Measurements from ENCODE around the gene ZNF346. TPM values are rescaled to one million over a fixed set of nuclear protein-coding genes. Genes with fewer than 3 reads are reported as not detected.

ZNF346 gene
- total RNA-seq, 2 donors from 2014 or later = 18.5 to 22.5 TPM

DNA sequence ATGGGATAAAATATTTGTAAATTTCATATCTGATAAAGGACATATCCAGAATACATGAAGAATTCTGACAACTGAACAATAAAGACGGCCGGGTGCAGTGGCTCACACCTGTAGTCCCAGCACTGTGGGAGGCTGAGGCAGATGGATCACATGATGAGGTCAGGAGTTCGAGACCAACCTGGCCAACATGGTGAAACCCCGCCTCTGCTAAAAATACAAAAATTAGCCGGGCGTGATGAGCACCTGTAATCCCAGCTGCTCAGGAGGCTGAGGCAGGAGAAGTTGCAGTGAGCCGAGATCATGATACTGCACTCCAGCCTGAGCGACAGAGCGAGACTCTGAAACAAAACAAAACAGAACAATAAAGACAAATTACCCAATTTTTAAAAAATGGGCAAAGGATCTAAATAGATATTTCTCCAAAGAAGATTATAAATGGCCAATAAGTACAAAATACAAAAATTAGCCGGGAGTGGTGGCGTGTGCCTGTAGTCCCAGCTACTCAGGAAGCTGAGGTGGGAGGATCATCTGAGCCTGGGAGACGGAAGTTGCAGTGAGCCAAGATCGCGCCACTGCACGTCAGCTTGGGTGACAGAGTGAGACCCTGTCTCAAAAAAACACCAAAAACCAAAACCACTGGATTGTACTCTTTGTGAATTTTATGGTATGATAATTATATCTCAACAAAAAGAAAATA lies 101.4 kb downstream of the ZNF346 start:
- H3K27ac Mint-ChIP-seq = no peak overlapping the region
- ATAC-seq (replicated peaks) = peak; percentile 22
- H3K36me3 Mint-ChIP-seq (ENCODE audit: low read depth) = no peaks in the 10 kb centered on the region
- peaks cover 9% of the 10 kb centered on the region for H3K4me1 Mint-ChIP-seq
- H3K4me3 Mint-ChIP-seq = no peak overlapping the region
- no peaks in the 10 kb centered on the region for H3K27me3 Mint-ChIP-seq
- H3K9me3 Mint-ChIP-seq = no peaks in the 10 kb centered on the region

DNA sequence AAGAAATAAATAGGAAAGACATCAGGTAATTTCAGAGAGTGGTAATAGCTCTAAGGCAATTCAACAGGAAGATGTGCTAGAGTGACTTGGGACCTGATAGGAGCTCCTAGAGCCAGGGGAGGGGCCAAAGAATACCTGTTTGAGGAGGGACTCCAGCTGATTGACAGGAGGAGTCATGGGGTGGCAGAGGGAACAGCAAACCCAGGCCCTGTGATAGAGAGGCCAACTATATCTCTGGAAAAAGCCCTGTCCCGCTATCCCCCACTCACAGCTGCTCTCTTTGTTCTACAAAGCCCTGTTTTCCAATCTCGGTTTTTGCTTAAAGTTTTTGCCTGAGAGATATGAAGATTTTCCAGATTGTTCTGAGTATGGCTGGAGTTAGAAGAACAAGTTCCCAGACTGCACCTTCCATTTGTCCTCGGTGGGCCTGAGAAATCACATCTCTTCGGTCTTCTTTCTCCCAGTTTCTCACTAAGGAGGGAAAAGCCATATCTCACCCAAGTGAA lies 102.0 kb downstream of the ZNF346 start:
- H3K27ac Mint-ChIP-seq = no peak overlapping the region
- ATAC-seq (replicated peaks) = peak; percentile 74
- H3K36me3 Mint-ChIP-seq (ENCODE audit: low read depth) = no peaks in the 10 kb centered on the region
- peaks cover 15% of the 10 kb centered on the region for H3K4me1 Mint-ChIP-seq
- H3K9me3 Mint-ChIP-seq = no peaks in the 10 kb centered on the region
- no peaks in the 10 kb centered on the region for H3K27me3 Mint-ChIP-seq
- H3K4me3 Mint-ChIP-seq = no peak overlapping the region

DNA sequence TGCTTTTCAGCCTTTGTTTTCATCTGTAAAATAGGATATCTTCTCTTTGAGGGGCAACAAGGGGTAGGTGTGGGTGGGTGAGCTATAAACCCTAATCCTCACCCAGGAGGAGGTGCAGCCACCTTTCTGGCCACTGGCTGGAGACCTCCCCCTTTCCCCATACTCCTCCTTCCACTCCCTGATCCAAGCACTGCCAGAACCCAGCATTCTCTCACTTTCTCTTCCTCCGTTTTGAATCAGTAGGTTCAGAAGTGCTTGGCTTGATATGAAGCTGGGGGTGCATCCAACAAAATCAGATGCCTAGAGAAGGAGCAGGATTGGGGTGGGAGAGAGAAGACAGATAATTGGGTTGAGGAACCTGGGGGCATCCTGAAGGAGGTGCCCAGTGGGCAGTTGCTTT lies 104.3 kb downstream of the ZNF346 start:
- Mint-ChIP-seq H3K4me1 (peaks cover 20% of the 10 kb centered on the region), H3K27me3 (no peaks in the 10 kb centered on the region), H3K36me3 (ENCODE audit: low read depth) (no peaks in the 10 kb centered on the region), H3K4me3 (no peak overlapping the region), H3K9me3 (no peaks in the 10 kb centered on the region), H3K27ac (no peak overlapping the region)
- ATAC-seq (replicated peaks) = no peak

DNA sequence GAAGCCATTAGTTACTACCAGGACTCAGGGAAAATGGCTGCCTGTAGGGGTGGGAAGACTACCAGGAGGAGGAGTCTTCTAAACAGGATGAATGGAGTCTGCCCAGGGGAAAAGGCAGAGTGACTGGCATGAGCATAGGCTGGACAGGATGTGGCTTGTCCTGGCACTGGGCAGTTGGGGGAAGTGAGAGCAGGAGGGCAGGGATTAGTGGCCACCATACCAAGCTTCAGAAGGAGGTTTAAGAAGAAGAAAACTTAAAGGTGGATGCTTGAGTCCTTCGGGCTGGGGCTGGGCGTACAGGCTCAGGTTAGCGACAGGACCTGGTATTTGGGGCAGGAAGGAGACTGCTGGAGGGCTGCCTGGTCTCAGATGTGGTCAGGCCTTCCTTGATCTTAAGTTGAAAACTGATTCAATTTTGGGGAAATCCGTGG lies 106.1 kb downstream of the ZNF346 start:
- Mint-ChIP-seq H3K4me3 (peak overlapping the region; percentile 62), H3K9me3 (no peaks in the 10 kb centered on the region), H3K36me3 (ENCODE audit: low read depth) (no peaks in the 10 kb centered on the region), H3K27me3 (no peaks in the 10 kb centered on the region), H3K27ac (peak overlapping the region; percentile 88), H3K4me1 (peaks cover 20% of the 10 kb centered on the region)
- ATAC-seq (replicated peaks) = no peak

DNA sequence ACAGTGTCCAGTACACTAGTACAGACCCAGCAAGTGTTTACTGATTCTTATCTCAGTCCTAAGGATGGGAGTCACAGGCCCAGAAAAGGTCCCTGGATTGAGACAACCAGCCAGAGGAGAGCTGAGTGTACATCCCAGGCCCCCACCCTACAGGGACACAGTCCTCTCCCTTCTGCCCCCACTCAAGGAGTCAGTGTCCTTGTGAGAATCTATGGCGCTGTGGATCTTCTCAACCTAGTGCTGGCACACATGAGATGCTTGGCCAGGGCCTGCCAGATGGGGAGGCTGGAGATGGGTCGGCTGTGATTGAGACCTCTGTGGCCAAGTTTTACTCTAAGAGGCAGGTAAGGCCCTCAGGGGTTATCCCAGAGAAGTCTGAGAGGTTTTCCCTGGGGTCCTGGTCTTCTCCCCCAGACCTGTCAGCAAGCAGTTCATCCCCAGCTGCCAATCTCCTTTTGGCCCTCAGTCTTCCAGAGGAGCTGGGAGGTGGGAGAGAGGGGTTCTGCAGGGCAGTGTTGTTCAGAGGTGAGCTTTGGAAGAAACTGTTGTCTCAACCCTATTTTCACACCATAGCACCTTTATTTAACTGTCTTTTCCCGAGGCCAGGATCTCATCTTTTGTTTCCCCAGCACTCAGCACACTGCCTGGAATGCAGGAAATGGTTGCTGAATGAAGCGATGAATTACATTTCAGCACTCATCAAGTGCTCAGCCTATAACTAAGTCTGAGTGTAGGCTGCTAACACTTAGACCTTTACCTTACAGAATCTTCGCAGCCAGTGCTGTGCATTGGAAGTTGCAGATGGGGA lies 107.9 kb downstream of the ZNF346 start:
- no peak for ATAC-seq (replicated peaks)
- H3K36me3 Mint-ChIP-seq (ENCODE audit: low read depth) = peaks cover 12% of the 10 kb centered on the region
- peaks cover 23% of the 10 kb centered on the region for H3K4me1 Mint-ChIP-seq
- H3K9me3 Mint-ChIP-seq = no peaks in the 10 kb centered on the region
- H3K4me3 Mint-ChIP-seq = no peak overlapping the region
- peak overlapping the region; percentile 32 for H3K27ac Mint-ChIP-seq
- H3K27me3 Mint-ChIP-seq = no peaks in the 10 kb centered on the region

Other genes starting within 250 kb of the ZNF346 start
- gene UNC5A, start 212.1 kb upstream of the ZNF346 start, total RNA-seq = not detected
- gene HK3, start 123.3 kb upstream of the ZNF346 start, total RNA-seq = under 1 TPM; 0.29 to 0.76 TPM
- 10 to 100 TPM; 42.5 to 43.0 TPM for gene UIMC1, start 15.9 kb upstream of the ZNF346 start, total RNA-seq
- 1 to 10 TPM; 1.7 to 2.4 TPM for gene FGFR4, start 64.2 kb downstream of the ZNF346 start, total RNA-seq
- gene NSD1, start 111.1 kb downstream of the ZNF346 start, total RNA-seq = 10 to 100 TPM; 66.7 to 86.1 TPM

Measured in activated T-helper 17 cell treated with anti-CD3 and anti-CD28 coated beads, Interleukin-2, amount 50 U/mL, for 72 hours (primary cell).